ENCODE measurements around the gene CLINT1. TPM values are rescaled to one million over a fixed set of nuclear protein-coding genes. Genes with fewer than 3 reads are reported as not detected.

CLINT1 gene
- polyA plus RNA-seq, 4 donors, result 110 to 144 (median 130) TPM

DNA sequence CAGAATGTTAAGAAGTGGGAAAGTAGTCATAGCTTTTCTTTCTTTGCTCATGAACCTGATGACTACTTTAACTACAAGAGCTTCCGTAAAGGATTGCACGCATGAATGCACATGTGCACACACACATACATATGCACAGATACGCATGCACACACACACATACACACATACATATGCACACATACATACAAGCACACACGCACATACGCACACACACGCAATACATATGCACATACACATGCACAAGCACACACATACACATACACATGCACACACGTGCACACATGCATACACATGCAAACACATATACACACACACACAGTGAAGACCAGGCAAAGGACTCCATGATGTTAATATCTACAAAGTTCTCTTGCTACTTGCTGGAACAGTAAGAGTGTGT is 92.5 kb downstream of the CLINT1 start:
- DNase-seq (ENCODE audit: low read depth in 4 of 4, low spot score in 2 of 4), result no peak

DNA sequence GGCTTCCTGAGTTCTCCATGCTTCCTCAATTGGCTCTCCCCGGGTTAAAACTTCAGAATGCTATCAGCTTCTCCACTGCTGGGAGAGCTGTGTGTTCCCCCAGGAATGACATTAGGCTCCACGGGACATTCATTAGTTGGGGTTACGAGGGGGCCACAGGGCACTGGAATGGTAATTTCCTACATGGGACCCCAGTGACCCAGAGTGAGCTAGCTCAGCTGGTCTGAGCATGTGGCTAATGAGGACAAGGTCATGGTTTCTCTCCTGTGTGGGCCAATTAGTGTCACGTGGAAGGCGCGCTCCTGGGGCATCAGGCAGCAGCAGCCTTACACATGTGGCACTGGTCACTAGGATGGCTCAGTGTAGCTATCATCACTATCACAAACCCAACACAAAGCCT is 94.4 kb downstream of the CLINT1 start:
- DNase-seq (ENCODE audit: low read depth in 4 of 4, low spot score in 2 of 4), result no peak

DNA sequence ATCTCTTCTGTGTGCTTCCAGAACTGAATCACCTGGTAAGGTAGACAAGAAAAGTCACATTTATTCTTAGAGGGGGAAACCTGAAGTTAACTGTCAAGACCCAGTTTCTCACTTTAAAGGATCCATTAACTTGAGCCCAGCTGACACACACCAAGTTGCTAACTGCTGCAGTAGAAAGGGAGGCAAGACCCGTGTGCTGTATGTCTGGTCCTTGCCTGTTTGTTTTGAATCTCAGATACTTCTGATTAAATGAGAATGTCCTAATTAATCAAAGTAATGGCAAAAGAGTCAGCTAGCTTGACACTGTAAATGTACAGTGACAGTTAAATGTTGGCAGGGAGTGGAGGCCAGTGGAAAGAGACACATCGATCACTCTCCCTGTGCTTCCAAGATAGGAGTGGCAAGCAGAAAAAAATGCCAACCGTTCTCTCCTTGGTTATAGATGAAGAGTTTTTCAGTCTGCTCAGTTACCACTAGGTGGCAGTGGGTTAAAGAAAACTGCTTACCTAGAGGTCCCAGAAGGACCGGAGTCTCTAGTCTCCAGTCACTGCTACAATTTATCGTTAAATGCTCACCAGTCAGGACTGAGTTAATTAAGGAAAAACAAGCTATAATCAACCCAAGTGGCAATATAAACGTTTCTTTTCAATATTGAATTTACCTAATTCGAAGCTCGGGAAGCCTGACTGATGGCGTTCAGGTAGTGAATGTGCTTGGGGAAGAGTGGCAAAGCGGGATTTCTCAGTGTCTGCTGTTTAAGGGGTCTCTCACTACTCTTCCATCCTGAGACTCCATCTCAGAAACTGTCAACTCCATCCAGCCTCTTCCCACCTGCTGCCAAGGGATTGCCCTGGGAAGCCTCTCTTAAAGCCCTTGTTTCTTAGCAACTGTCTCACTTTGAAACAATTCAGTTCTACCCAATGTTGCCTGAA is 97.0 kb downstream of the CLINT1 start:
- peak in 1 of 4 donors; percentile 57 for DNase-seq (ENCODE audit: low read depth in 4 of 4, low spot score in 2 of 4)

DNA sequence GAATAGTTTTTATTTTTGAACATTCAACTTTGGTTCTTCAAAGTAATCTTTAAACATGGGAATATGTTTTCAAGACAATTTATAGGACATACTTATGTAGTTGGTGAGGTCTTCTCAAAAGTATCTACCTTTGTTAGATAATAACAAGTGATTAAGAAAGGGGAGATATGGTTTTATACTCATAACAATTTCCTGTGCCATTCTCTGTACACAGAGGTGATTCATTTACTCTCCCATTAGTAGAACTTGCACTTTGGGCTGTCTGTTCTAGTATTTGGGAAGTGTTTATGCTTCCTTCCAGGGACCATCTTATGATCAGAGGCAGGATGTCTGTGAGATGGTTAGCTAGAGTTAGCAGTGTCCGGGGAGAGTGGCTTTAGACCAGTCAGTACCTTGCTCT is 100.2 kb downstream of the CLINT1 start:
- no peak for DNase-seq (ENCODE audit: low read depth in 4 of 4, low spot score in 2 of 4)

DNA sequence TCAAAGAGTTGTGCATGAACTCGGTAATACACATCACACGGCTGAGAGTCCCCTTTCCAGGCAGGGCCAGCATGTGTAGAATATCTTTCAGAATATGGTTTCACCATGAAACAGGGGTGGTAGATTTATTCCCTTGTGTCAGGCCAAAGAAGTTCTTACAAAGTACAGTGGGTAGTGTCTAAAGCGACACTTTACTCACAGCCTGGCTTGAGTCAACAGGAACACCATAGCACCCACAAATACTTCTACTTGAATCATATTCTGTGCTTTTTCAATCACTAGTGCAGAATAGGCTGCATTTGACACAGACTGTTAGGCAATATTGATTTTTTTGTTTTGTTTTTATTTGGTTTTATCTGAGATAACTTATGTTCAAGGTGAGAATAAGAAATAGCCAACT is 102.8 kb downstream of the CLINT1 start:
- no peak for DNase-seq (ENCODE audit: low read depth in 4 of 4, low spot score in 2 of 4)

DNA sequence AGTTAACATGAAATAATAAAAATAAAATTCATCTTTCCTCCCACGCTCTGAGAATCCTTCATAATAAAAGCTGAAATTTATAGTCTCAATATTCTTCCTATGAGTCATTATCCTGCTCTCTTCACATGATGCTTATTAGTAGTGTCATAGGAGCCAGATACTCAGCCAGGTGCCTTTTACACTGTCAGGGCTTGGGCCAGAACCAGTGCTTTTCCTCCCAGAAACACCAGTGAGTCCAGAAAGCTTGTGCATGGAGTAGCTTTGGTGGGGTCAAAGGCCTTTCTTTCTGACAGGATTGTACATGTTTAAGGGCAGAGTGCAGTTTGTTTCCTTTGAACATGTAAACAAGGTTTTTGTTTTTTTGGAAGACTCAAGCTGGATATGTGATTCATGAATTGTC is 108.6 kb downstream of the CLINT1 start:
- no peak for DNase-seq (ENCODE audit: low read depth in 4 of 4, low spot score in 2 of 4)

DNA sequence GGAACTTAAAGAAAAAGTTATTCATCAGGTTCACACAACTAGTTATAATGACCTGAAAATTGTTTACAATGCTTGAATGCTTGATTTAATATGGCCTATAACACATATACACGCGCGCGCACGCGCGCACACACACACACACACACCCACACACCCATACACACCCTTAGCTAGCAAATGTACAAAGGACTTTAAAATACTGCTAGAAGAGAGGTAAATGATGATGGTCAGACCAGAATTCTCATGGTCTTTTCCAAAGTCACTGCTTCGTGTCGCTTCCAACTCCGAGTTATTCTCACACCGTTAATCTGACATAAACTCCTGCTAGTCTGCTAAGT is 109.5 kb downstream of the CLINT1 start:
- DNase-seq (ENCODE audit: low read depth in 4 of 4, low spot score in 2 of 4), result no peak

DNA sequence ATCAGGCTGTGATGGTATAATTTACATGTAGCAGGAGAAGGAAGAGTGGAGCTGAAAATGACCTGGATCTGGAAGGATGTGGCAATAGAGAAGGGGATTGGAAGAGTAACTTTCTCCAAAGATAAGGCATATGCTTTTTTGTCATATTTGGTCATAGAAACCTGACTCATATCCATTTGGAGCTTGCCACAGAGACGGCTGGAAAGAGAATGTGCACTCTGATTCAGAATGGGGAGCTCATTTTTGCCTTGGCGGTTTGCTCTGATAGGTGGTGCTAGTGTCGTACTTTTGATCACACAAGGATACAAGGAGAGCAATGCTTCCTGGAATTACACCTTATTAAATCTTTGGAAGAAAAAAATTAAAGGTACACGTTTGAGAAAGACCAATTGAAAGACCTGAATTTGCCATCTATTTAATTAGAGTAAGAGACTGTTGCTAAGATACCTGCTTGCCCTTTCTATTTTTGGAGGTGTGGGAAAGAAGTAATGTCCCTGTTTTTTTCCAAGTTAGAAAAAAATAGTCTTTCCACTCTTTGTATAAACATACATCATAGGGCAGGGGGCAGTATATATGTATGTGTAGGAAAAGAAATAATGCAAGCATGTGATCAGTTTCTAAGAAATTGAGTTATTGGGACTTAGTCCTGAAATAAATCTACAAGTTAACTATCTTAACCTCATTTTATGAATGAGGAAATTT is 110.0 kb downstream of the CLINT1 start:
- DNase-seq (ENCODE audit: low read depth in 4 of 4, low spot score in 2 of 4), result no peak

DNA sequence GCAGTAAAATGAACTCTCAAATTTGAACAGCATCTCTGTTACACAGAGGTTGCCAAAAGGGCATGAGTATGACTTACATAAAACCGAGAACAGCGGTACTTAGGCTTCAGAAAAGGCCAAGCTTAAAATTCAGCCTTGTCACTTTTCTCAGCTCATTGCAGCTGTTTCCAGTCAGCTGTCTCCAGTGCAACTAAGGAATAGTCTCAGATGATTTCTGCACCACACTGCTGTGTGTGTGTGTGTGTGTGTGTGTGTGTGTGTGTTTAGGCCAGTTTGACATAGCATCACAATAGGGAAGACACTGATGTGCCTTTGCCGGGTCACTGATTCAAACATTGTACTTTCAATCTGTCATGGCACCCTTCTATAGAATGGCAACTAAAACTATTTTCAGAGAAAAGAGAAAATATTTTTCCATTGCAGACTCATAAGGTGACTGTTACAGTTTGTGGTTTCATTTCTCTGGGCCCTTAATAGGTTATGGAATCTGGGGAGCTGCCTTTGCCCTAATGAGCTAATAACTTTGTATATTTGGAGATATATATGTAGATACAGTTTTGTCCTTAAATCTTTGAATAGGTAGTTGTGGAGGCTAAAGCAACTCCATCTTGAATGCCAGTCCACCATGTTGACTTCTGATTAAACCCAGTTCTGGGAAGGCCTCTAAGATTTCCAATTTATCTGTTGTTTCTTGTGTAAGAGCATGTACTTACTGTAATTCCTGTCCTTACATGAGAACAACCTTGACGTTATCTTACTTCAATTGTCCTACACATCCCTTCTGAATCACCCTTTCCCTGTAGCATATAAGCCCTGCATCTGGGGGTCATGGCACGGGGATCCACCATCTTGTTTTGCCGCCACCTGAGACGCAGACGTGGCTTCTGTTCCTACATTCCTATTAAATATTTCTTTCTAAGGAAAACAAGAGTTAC is 110.9 kb downstream of the CLINT1 start:
- no peak for DNase-seq (ENCODE audit: low read depth in 4 of 4, low spot score in 2 of 4)

DNA sequence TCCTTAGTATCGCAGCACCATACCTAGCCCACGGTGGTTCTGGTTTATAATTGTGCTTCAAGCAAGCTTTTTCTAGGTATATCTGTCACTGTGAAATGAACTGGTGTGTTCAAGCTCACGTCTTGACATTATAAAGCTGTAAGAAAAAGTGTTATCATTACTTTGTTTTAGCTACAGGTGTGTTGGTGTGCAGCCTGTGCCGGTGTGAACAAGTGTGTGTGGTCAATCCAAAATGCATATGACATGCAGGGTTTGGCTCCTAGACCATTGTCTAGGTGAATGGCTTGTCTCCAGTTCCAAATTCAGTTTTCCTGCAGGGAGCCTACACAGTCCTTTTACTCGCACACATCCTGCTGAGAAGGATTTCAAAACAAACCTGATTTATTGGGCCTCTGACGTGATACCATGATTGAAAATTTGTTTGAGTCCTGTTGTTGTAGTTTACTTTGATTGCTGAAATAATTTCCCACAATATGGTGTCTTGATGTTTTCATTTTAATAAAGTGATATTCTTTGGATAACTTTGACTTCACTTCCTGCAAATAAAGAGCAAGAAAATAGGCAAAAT is 111.7 kb downstream of the CLINT1 start:
- DNase-seq (ENCODE audit: low read depth in 4 of 4, low spot score in 2 of 4), result no peak

DNA sequence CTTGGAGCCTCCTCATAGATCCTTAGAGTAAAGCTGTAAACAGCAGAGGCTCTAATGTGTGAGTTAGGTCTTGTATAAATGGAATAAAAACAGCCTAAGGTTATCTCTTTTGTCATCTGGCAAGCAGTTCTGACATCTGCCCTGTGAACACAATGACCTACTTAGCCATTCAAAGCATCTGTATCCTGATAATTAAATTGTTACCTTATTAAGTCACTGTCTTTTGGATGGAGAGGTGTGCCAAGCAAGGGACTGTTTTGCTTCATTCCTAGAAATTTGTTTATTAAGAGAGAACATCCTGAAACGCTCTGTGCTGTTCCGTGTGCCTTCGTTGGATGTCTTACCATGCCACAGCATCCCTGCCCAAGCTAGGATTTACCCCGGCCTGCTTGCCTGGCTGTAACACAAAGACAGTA is 113.9 kb downstream of the CLINT1 start:
- DNase-seq (ENCODE audit: low read depth in 4 of 4, low spot score in 2 of 4), result no peak

DNA sequence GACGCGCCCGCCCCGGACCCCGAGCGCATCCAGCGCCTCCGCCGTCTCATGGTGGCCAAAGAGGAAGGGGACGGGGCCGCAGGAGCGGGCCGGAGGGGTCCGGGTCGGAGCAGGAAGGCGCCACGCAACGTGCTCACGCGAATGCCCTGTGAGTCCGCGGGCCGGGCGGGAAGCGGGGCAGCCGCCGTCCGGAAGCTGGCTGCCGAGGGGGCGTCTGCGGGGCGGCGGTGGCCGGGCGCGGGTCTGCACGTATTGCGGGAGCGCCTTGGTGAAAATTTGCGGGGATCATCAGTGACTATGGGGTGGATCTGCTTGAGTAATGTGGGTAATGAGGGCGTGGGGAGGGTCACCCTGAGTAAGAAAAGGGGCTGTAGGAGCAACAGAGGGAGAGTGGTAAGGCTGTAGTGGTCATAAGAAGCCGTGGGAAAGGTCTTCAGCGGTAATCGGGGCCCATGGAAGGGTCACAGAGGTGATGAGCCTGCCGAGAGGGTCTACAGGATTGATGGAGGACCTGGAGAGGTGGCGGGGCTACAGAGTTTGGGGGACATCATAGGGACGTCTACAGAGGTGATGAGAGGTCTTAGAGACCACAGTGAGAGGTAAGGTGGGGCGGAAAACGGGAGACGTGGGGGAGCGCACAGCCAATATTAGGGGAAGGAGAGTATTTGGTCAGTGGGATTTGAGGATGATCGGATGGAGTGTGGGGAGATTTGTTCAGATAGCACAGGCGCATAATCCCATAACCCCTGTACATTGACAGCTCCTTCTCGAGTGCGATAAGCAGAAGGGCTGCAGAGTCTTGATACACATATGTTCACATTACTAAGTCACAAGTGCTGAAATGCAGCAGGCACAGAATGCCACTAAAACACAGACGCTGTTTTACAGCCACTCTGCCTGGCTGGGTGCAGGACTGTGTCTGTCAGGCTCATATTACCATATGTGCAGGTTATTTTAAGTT is 114.6 kb downstream of the CLINT1 start:
- DNase-seq (ENCODE audit: low read depth in 4 of 4, low spot score in 2 of 4), result no peak

DNA sequence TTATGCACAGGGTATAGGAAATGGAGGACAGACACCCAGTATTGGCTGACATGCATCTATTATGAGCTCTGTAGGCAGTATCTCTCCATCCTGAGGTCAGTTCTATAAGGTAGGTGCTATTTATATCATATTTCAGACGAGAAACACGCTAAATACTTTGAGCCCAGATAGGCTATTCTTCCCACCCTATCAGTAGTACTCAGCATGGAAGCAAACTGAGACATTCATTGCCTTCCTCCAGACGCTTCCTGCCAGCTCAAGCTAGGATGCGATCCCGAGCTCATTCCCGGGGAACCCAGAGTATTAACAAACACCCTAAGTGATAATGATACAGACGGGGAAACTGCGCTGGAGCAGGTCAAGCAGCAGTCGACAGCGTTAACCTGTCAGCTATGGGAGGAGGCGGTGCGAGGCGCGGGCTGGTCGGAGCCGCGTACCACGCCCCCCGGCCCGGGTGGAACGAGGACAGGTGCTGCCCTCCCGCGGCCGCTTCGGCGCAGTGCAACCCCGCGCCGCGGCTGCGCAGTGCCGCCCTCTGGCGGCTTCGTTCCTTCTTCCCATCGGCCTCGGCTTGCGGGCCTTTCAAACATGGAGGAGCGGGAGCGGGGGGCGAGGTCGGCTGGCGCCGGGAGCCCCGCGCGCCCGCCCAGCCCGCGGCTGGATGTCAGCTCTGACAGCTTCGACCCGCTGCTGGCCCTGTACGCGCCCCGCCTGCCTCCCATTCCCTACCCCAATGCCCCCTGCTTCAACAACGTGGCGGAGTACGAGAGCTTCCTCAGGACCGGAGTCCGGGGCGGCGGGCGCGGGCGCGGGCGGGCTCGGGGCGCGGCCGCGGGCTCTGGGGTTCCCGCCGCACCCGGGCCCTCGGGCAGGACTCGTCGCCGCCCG is 115.5 kb downstream of the CLINT1 start, which contains the start of gene LSM11:
Gene LSM11 (plus strand): TSS at position 550 of the 888 bp plus-strand sequence. CDS start 39 bp downstream, at position 589.
- peak; percentile 69 to 84 (median 77) for DNase-seq (ENCODE audit: low read depth in 4 of 4, low spot score in 2 of 4)

DNA sequence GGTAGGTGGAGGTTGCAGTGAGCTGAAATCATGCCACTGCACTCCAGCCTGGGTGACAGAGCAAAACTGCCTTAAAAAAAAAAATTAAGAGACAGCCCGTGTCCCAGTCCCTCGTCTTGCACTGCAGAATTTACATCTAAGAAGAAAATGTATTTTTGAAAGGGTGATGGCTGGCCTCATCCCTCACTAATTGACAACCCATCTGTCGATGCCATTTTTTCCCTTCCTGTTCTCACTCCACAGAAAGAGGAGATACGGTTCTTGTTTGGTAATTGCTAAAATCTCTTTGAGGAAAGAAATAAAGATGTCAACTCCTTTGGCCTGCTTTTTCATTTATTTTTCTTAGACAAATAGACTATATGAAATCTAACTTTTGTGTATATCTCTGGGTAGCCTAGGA is 117.8 kb downstream of the CLINT1 start:
- DNase-seq (ENCODE audit: low read depth in 4 of 4, low spot score in 2 of 4), result no peak

DNA sequence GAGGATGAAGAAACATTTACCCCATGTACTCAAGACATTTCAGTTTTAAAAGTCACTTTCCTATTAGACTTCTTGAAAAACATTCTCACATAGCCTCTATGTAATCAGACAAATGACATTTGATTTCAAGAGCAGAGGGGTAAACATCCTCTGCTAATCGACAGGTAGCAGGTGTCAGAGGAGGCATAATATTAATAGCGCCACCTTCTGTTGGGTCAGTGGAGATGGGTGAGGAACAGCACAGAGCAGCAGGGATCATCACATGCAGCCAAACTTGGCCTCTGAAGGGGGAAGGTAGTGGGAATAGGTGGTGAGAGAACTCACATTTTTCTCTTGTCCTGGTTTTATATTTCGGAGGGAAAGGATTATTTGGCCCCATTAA is 118.7 kb downstream of the CLINT1 start:
- DNase-seq (ENCODE audit: low read depth in 4 of 4, low spot score in 2 of 4), result no peak

DNA sequence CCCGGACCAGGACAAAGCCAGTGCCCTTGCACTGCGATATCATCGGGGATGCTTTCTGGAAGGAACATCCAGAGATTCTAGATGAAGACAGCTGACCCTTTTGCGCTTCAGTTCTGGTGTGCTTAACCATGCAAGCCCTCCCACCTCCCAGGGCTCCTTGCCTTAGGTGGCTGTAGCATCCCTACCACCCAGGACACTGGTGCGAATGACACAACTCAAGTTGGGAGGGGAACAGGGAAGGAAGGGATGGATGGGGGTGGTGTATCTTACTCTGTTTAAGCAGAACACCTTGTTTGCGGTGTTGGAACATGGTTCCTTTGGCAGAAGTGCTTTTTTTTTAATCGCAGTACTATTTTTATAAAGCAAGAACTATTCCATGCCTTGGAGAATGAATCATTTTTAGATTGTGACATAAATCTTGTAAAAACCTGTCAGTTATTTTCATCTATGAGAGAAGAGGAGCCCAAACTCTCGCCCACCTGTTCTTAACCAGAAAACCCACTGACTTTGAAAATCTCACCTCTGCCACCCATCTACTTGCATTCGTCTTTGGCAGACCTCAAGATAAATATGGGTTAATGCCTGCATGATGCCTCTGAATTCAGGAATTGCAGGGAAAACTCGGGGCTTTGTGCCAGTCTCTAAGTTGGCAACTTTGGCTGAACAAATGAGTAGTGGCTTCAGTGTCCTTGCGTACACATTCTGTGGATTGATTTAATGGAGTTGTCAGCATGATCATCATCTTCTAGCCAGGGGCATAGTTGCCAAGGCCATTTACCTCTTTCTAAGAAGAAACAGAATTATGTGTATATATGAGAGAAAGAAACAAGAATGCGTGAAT is 119.3 kb downstream of the CLINT1 start:
- DNase-seq (ENCODE audit: low read depth in 4 of 4, low spot score in 2 of 4), result no peak

DNA sequence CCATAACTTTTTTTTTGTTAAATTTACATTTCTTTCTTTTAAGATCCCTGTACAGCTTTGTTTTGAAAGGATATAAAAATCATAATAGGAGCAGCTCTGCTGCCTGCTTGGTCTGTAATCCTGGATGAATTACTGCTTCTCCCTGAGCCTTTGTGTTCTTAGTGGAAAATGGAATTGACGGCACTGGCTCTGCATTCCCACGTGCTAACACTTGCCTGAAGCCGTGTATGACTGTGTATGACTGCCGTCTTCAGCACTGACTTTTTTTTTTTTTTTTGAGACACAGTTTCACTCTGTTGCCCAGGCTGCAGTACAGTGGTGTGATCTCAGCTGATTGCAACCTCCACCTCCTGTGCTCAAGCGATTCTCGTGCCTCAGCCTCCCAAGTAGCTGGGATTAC is 123.0 kb downstream of the CLINT1 start:
- no peak for DNase-seq (ENCODE audit: low read depth in 4 of 4, low spot score in 2 of 4)

Data from left renal cortex interstitium (tissue), 4 donors.